NCI-H2227 treated with DMSO at 0.1 percent for 48 hours (cell line): Measurements from ENCODE around the gene SNCG.
"Not testable (repeated sequence)": the region's sequence is repeated elsewhere in the genome, so short reads cannot be mapped to it uniquely, and the experiment has no call there.

Source experiments
- DNase-seq: peaks from one replicate; lab custom pipeline; 2025; lab: John Stamatoyannopoulos, UW

SNCG gene

GRCh38 chr10:86978457-86978856, 20.1 kb downstream of the SNCG start:
- not testable (repeated sequence) for DNase-seq

DNA sequence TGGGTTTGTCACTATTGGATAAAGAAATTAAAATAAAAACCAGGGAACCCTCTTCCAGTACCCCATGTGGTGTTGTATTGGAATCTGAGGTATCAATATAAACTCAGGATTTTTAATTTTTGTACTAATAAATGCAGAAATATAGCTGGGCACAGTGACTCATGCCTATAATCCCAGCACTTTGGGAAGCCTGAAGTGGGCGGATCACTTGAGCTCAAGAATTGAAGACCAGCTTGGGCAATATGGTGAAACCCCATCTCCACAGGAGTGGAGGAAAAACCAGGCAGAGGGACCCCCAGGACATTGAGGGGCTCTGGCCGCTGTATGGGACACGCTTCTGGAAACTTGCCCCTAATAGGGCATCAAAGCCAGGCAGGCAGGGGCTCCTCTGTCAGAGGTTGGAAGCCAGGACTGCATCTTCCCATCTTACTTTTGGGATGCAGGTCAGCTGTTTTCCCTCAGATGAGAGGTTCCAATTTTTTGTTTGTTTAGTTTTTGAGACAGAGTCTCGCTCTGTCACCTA, 21.0 kb downstream of the SNCG start:
- DNase-seq = no peak

DNA sequence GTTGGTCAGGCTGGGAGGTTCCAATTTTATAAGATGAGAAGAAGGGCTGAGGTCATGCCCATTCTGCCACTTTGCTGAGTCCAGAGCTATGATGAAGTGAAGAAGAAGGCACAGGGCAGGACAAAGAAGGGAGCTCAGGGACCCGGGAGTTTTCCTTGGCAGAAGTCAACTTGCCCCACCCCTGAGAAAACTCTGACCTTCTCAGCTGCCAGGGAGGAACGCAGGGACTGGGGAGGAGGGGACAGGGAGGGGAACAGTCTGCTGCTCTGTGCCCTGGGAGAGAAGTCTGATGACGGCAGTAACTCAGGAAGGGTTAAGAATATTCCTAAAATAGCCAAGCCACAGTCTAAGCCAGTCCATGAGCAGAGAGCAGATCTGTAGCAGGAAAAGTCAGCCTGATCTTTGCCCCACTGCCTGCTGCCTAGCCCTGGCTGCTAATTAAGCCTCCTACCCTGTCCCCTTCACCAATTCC, 21.6 kb downstream of the SNCG start:
- no peak for DNase-seq

DNA sequence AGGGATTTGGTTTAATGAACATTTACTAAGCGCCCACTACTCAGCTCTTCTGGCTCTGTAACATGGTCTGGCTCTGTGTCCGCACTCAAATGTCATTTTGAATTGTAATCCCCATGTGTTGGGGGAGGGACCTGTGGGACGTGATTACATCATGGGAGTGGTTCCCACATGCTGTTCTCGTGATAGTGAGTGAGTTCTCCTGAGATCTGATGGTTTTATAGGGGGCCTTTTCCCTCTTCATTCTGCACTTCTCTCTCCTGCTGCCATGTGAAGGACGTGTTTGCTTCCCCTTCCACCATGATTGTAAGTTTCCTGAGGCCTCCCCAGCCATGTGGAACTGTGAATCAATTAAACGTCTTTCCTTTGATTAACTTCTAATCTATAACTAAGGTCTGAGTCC, 22.6 kb downstream of the SNCG start:
- not testable (repeated sequence) for DNase-seq

DNA sequence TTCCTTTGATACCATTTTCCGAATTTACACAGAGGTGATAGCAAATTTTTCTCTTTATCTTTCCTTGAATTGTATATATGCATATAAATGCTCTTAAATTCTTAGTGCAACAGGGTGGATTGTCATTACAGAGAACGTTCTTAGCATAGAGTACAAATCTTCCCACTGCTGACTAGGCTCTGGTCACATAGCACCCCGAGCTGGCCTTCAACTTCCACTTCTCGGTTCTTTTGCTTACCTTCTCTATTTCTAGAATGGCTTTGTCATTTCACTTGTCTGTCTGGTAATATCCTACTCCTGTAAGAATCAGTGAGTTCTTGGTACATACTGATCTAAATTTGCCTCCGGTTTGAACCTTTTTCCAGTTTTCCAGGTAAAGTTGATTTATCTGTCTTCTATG, 23.3 kb downstream of the SNCG start:
- no peak for DNase-seq

DNA sequence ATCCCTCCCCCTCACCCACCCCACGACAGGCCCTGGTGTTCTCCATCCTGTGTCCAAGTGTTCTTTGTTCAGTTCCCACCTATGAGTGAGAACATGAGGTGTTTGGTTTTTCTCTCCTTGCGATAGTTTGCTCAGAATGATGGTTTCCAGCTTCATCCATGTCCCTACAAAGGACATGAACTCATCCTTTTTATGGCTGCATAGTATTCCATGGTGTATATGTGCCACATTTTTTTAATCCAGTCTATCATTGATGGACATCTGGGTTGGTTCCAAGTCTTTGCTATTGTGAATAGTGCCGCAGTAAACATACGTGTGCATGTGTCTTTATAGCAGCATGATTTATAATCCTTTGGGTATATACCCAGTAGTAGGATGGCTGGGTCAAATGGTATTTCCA, 26.1 kb downstream of the SNCG start:
- not testable (repeated sequence) for DNase-seq

- no peak for DNase-seq
Measured at GRCh38 chr10:86988520-86988919, 30.1 kb downstream of the SNCG start.

DNA sequence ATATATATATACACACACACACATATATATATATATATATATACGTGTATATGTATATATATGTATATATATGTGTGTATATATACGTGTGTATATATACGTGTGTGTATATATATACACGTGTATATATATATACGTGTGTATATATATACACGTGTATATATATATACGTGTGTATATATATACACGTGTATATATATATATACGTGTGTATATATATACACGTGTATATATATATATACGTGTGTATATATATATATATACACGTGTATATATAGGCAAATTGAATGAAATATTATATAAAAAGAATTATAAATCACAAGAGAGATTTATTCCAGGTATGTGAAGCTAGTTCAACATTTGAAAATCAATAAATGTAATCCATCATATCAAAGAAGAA, 33.0 kb downstream of the SNCG start:
- not testable (repeated sequence) for DNase-seq

DNA sequence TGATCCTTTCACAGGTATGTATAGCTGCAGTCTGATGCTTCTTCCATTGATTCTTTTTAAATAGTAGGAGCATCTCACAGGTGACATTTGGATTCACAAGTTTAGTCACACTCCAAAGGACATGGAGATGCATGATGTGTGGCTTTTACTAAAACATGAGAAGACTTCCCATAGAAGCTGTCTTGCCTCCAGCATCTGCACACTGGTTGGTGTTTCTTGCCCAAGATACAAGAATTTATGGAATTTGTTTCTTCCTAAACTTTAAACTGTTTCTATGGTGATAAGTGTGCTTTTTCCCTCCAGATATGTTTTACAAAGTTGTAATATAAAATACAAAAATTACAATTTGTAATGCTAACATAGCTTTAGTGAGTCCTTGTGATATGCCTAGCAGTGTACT, 34.1 kb downstream of the SNCG start:
- DNase-seq = no peak

DNA sequence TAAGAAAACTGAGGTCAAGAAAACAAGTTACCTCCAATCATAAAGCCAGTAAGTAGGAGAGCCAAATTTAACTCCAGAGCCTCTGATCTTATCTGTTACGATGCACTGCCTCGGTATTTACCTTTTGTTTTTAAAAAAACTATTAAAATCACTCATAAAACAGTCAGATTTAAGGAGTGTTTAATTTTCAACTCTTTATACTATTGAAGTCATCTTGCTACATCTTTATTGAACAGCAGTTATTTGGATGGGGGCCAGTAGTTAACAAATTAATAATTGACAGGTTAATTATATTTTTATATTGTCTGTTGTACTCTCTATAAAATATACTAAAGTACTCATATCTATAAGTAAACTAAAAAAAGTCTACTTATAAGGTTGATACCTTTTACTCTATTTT, 34.5 kb downstream of the SNCG start:
- DNase-seq = no peak

DNA sequence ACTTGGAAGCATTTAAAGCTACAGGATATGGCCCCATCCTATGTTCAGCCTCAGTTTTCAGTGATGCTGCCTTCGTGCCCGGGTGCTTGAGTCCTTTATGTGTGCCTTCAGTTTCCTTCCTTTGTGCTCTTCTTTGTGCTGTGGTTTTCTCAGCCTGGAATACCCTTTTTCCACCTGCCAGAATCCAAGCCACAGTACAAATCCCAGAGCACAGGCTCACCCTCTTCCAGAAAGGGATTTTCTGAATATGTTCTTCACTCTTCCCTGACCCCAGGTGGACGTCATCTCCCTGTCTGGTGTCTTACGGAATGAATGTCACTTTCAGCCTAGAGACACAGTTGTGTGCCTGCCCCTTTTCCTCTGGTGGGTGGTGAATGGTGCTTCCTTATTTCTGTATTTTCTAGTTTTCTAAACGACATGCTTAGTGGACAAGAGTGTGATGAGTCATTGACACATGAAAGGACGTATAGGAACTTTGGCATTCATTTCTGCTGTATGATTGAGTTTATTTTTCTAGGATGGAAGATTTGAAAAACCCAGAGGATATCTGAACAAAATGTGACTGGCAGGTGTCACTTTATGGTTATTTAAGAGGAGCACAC, 41.5 kb downstream of the SNCG start:
- not testable (repeated sequence) for DNase-seq

- no peak for DNase-seq
Measured at GRCh38 chr10:87000491-87000890, 42.1 kb downstream of the SNCG start.

- DNase-seq = not testable (repeated sequence)
Measured at GRCh38 chr10:87007124-87007523, 48.7 kb downstream of the SNCG start.

- not testable (repeated sequence) for DNase-seq
Measured at GRCh38 chr10:87007674-87008073, 49.3 kb downstream of the SNCG start.

GRCh38 chr10:87008303-87008702, 49.9 kb downstream of the SNCG start:
- DNase-seq = not testable (repeated sequence)

DNA sequence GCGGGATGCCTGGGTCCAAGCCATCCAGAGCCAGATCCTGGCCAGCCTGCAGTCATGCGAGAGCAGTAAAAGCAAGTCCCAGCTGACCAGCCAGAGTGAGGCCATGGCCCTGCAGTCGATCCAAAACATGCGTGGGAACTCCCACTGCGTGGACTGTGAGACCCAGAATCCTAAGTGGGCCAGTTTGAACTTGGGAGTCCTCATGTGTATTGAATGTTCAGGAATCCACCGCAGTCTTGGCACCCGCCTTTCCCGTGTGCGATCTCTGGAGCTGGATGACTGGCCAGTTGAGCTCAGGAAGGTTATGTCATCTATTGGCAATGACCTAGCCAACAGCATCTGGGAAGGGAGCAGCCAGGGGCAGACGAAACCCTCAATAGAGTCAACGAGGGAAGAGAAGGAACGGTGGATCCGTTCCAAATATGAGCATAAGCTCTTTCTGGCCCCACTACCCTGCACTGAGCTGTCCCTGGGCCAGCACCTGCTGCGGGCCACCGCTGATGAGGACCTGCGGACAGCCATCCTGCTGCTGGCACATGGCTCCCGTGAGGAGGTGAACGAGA, 50.8 kb downstream of the SNCG start:
- DNase-seq = not testable (repeated sequence)
